ENCODE results near the gene CYP39A1. TPM values are rescaled to one million over a fixed set of nuclear protein-coding genes. Genes with fewer than 3 reads are reported as not detected.

CYP39A1 gene
- total RNA-seq, 1 experiment from 2014 or later = 0.54 TPM

GRCh38 chr6:46505693-46506512 is 146.7 kb downstream of the CYP39A1 start:
- CTCF ChIA-PET = no interaction called here
- no peak overlapping the region for H3K9ac ChIP-seq (ENCODE audit: low read length)
- TF ChIP-seq ATF3 (IDR thresholded peaks at IDR 0.05) (no peak), POLR2AphosphoS5 (IDR thresholded peaks at IDR 0.05; ENCODE audit: low read depth, low read length) (no peak), ZFX (IDR thresholded peaks at IDR 0.05) (no peak), EZH2phosphoT487 (IDR thresholded peaks at IDR 0.05; ENCODE audit: borderline replicate concordance) (no peak), EGR1 (IDR thresholded peaks at IDR 0.05; ENCODE audit: low read depth) (no peak), EZH2 (IDR thresholded peaks at IDR 0.05) (no peak), RAD21 (IDR thresholded peaks at IDR 0.05; ENCODE audit: low read depth) (no peak), ELF1 (IDR thresholded peaks at IDR 0.05; ENCODE audit: borderline replicate concordance, low read depth) (no peak), ZBTB33 (IDR thresholded peaks at IDR 0.05; ENCODE audit: extremely low read depth, insufficient replicate concordance, low read length) (no peak), POLR2A (IDR thresholded peaks at IDR 0.05; ENCODE audit: borderline replicate concordance, extremely low read depth, insufficient read depth, insufficient read length) (no peak), REST (IDR thresholded peaks at IDR 0.05; ENCODE audit: low read depth) (no peak), FOSL1 (IDR thresholded peaks at IDR 0.05; ENCODE audit: low read depth) (no peak), MAX (IDR thresholded peaks at IDR 0.05) (no peak), CTCF (IDR thresholded peaks at IDR 0.05 in 2 of 3, conservative IDR thresholded peaks at IDR 0.05 in 1 of 3; ENCODE audit: borderline replicate concordance in 1 of 3, insufficient read depth in 1 of 3, low read depth in 2 of 3, low read length in 2 of 3) (no peak), CEBPB (IDR thresholded peaks at IDR 0.05; ENCODE audit: low read depth) (no peak)
- no peaks in the 10 kb centered on the region for H3K9me2 ChIP-seq (ENCODE audit: insufficient read depth)
- H3K79me2 ChIP-seq (ENCODE audit: insufficient read depth, low read length) = no peaks in the 10 kb centered on the region
- no peaks in the 10 kb centered on the region for H4K20me1 ChIP-seq (ENCODE audit: insufficient read depth)
- H3K27ac ChIP-seq (ENCODE audit: low read depth, low read length) = no peak overlapping the region
- no TSS peak for BruUV-seq (replicated peaks)
- H3K4me2 ChIP-seq (ENCODE audit: low read length) = no peak overlapping the region
- H3K36me3 ChIP-seq (ENCODE audit: control insufficient read depth in 1 of 2, insufficient read depth in 2 of 2, low read length in 2 of 2) = no peaks in the 10 kb centered on the region
- ATAC-seq (no peak), DNase-seq (ENCODE audit: low read depth, low spot score) (no peak)
- no peaks in the 10 kb centered on the region for H3K4me1 ChIP-seq (ENCODE audit: control insufficient read depth in 1 of 2, insufficient read depth in 2 of 2, low read length in 2 of 2)
- no peak overlapping the region for H2AFZ ChIP-seq (ENCODE audit: low read depth, low read length, poor library complexity, severe bottlenecking)
- POLR2A ChIA-PET = no interaction called here
- RAD21 ChIA-PET (ENCODE audit: low non-redundant PET in 1 of 2, low total read pairs in 2 of 2, uncharacterized antibody in 2 of 2, unreplicated experiment in 2 of 2) = no interaction called here
- H3K27me3 ChIP-seq (ENCODE audit: insufficient read depth, low read length) = no peaks in the 10 kb centered on the region
- H3K4me3 ChIP-seq (replicated peaks in 1 of 2; ENCODE audit: low read depth in 1 of 2, low read length in 2 of 2) = no peak overlapping the region
- intact Hi-C loops (cut with micrococcal nuclease) = no loop called here
- H3K9me3 ChIP-seq (ENCODE audit: control insufficient read depth in 1 of 2, insufficient read depth in 1 of 2, low read depth in 1 of 2, low read length in 2 of 2) = no peaks in the 10 kb centered on the region
